GM12878 (cell line): ENCODE data around the gene SHB.

Source experiments
- ATF2 ChIP-seq: IDR thresholded peaks from 2 replicates; pipeline ENCODE4 v1.6.1; 2012; ENCODE audit warnings: low read length, inconsistent platforms
- CBFB ChIP-seq: IDR thresholded peaks from 2 replicates; pipeline ENCODE4 v1.6.1; 2016; ENCODE audit warnings: antibody characterized with exemption, low read depth
- CTCF ChIP-seq, 3 experiments: IDR thresholded peaks in 2 of 3; conservative IDR thresholded peaks in 1 of 3; 2 replicates each; pipeline ENCODE4 v1.5.1; 2011; ENCODE audit warnings: low read depth in 3 of 3, low read length in 3 of 3, mild to moderate bottlenecking in 3 of 3, control low read depth in 2 of 3, moderate library complexity in 2 of 3, inconsistent platforms in 1 of 3, mixed read lengths in 1 of 3; ENCODE audit not compliant: control insufficient read depth in 2 of 3, insufficient read depth in 1 of 3; ENCODE audit errors: extremely low read depth in 1 of 3
- IKZF1 ChIP-seq: fragments of 450-650 bp; conservative IDR thresholded peaks from 2 replicates; pipeline ENCODE4 v1.6.1; 2017; ENCODE audit warnings: antibody characterized with exemption, mild to moderate bottlenecking
- NR2C1 ChIP-seq: fragments of 450-650 bp; IDR thresholded peaks from 2 replicates; pipeline ENCODE4 v1.6.1; 2017; ENCODE audit warnings: antibody characterized with exemption, mild to moderate bottlenecking, moderate library complexity
- POLR2A ChIP-seq: IDR thresholded peaks from 2 replicates; pipeline ENCODE4 v1.6.1; 2011; ENCODE audit warnings: low read depth, mild to moderate bottlenecking, low read length
- SMC3 ChIP-seq: IDR thresholded peaks from 2 replicates; pipeline ENCODE4 v1.6.1; 2011; ENCODE audit warnings: low read length, improper control_type of control experiment, borderline replicate concordance
- SP1 ChIP-seq: IDR thresholded peaks from one replicate; pipeline ENCODE4 v1.6.1; 2011; ENCODE audit warnings: low read depth, low read length
- SRF ChIP-seq, 2 experiments: IDR thresholded peaks; 2 replicates each; pipeline ENCODE4 v1.6.1; 2011; ENCODE audit warnings: low read depth in 2 of 2, low read length in 2 of 2, mild to moderate bottlenecking in 1 of 2, moderate library complexity in 1 of 2
- ZZZ3 ChIP-seq: IDR thresholded peaks from 2 replicates; pipeline ENCODE4 v1.6.1; 2011; ENCODE audit warnings: low read depth; ENCODE audit not compliant: control insufficient read depth, insufficient read length

DNA sequence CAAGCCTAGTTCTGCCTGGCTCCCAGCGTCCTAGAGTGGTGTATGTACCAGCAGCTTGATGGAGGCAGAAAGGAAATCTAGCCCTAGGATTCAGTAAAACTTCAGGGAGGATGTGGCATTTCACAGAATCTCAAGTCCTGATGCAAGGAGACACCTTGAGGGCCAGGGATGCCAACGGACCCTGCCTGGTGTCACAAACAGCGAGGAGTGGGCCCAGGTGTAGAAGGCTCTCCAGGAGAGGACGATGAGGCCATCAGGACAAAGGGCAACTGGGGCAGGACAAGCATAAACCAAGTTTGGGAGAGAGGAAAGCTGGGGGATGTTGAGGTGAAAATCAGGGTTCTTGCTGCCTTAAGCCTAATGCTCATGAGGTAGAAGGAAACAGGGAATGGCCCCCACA is 83.0 kb downstream of the SHB start:
- TF ChIP-seq SRF (IDR thresholded peaks at IDR 0.05; ENCODE audit: low read depth in 2 of 2, low read length in 2 of 2) (no peak), POLR2A (no peak), SMC3 (no peak), NR2C1 (no peak), SP1 (no peak), ATF2 (no peak), CTCF (IDR thresholded peaks at IDR 0.05 in 2 of 3, conservative IDR thresholded peaks at IDR 0.05 in 1 of 3; ENCODE audit: control insufficient read depth in 2 of 3, extremely low read depth in 1 of 3, insufficient read depth in 1 of 3, low read depth in 3 of 3, low read length in 3 of 3) (no peak), IKZF1 (no peak), CBFB (no peak), ZZZ3 (no peak)
